SK-N-SH (cell line): Measurements from ENCODE around the gene NTM. TPM values are rescaled to one million over a fixed set of nuclear protein-coding genes. Genes with fewer than 3 reads are reported as not detected.

Source experiments
- CTCF ChIA-PET: fragments of 300-600, 350-600 bp; formaldehyde crosslinking; extraction: SDS; loops from one replicate; lab custom pipeline; 2021; lab: Yijun Ruan, JAX
- POLR2A ChIA-PET: fragments of 350-600 bp; sonication (Branson Sonifier 250); formaldehyde crosslinking; extraction: SDS; loops from one replicate; lab custom pipeline; 2020; ENCODE audit warnings: antibody characterized with exemption, inconsistent platforms; lab: Yijun Ruan, JAX
- DNase-seq: peaks from one replicate; pipeline ENCODE4 v3.0.0; 2012
- H2AFZ ChIP-seq: fragments of 200-600 bp; sonication (generic); 2 replicates; pipeline ENCODE4 v1.8.1; 2016; ENCODE audit warnings: antibody characterized with exemption, mild to moderate bottlenecking, low read depth
- H3F3A ChIP-seq: fragments of 200-600 bp; sonication (generic); replicated peaks from 2 replicates; pipeline ENCODE3; 2016; ENCODE audit warnings: antibody characterized with exemption, mild to moderate bottlenecking; ENCODE audit not compliant: insufficient read depth
- H3K27ac ChIP-seq, 2 experiments: fragments of 200-500 bp in 1 of 2; fragments of 200-600 bp in 1 of 2; sonication (Bioruptor generic) in 1 of 2; sonication (generic), shearing (Covaris generic) in 1 of 2; 2 replicates each; pipeline versions ENCODE4 v1.5.1 to v1.6.1; 2014 to 2016; ENCODE audit warnings: low read depth in 2 of 2, inconsistent platforms in 1 of 2, low read length in 1 of 2, mild to moderate bottlenecking in 1 of 2, mixed read lengths in 1 of 2
- H3K27me3 ChIP-seq: fragments of 200-600 bp; sonication (generic), shearing (Covaris generic); 2 replicates; pipeline ENCODE4 v1.6.1; 2016; ENCODE audit warnings: mixed run types; ENCODE audit not compliant: insufficient read depth
- H3K36me3 ChIP-seq, 2 experiments: fragments of 200-500 bp in 1 of 2; fragments of 200-600 bp in 1 of 2; sonication (Bioruptor generic) in 1 of 2; sonication (generic) in 1 of 2; replicated peaks in 1 of 2; 2 replicates each; pipeline versions ENCODE3 to v1.5.1; 2014 to 2016; ENCODE audit warnings: low read length in 1 of 2, mild to moderate bottlenecking in 1 of 2; ENCODE audit not compliant: insufficient read depth in 2 of 2, control insufficient read depth in 1 of 2
- H3K4me1 ChIP-seq, 2 experiments: fragments of 200-500 bp in 1 of 2; fragments of 200-600 bp in 1 of 2; sonication (Bioruptor generic) in 1 of 2; sonication (generic), shearing (Covaris generic) in 1 of 2; 2 replicates each; pipeline versions ENCODE4 v1.5.1 to v1.6.1; 2014 to 2016; ENCODE audit warnings: low read depth in 1 of 2, low read length in 1 of 2, mixed run types in 1 of 2; ENCODE audit not compliant: insufficient read depth in 2 of 2, control insufficient read depth in 1 of 2
- H3K4me2 ChIP-seq: fragments of 200-600 bp; sonication (generic), shearing (Covaris generic); 2 replicates; pipeline ENCODE4 v1.6.1; 2017; ENCODE audit warnings: mixed run types
- H3K4me3 ChIP-seq, 2 experiments: fragments of 200-500 bp in 1 of 2; fragments of 200-600 bp in 1 of 2; sonication (Bioruptor generic) in 1 of 2; sonication (generic), shearing (Covaris generic) in 1 of 2; 2 replicates each; pipeline versions ENCODE4 v1.5.1 to v1.8.1; 2014 to 2016; ENCODE audit warnings: low read depth in 2 of 2, inconsistent platforms in 1 of 2, low read length in 1 of 2, mild to moderate bottlenecking in 1 of 2, mixed read lengths in 1 of 2, moderate library complexity in 1 of 2
- H3K79me2 ChIP-seq: fragments of 200-600 bp; sonication (generic); 2 replicates; pipeline ENCODE4 v1.8.1; 2017; ENCODE audit warnings: mild to moderate bottlenecking; ENCODE audit not compliant: insufficient read depth
- H3K9ac ChIP-seq: fragments of 200-600 bp; sonication (generic); 2 replicates; pipeline ENCODE4 v1.6.1; 2017; ENCODE audit warnings: mixed run types
- H3K9me2 ChIP-seq: fragments of 200-600 bp; sonication (generic); 2 replicates; pipeline ENCODE4 v1.6.1; 2017; ENCODE audit warnings: mixed run types
- H3K9me3 ChIP-seq: fragments of 200-600 bp; sonication (generic); 2 replicates; pipeline ENCODE4 v1.6.1; 2017; ENCODE audit warnings: mixed run types, mild to moderate bottlenecking, moderate library complexity
- H4K20me1 ChIP-seq: fragments of 200-600 bp; sonication (generic); 2 replicates; pipeline ENCODE4 v1.6.1; 2017; ENCODE audit warnings: mild to moderate bottlenecking, mixed run types; ENCODE audit not compliant: insufficient read depth
- CHD2 ChIP-seq: fragments of 150-350 bp; IDR thresholded peaks from 2 replicates; pipeline ENCODE4 v1.6.1; 2018; ENCODE audit warnings: low read length; ENCODE audit not compliant: partially characterized antibody
- ELF1 ChIP-seq: IDR thresholded peaks from 2 replicates; pipeline ENCODE4 v1.4.0; 2012
- EZH2phosphoT487 ChIP-seq: fragments of 200-600 bp; sonication (generic); IDR thresholded peaks from 2 replicates; pipeline ENCODE4 v1.6.1; 2017; ENCODE audit warnings: low read depth, mixed run types, mild to moderate bottlenecking, antibody characterized with exemption, moderate library complexity, borderline replicate concordance
- FOSL2 ChIP-seq: IDR thresholded peaks from 2 replicates; pipeline ENCODE4 v1.4.0; 2012; ENCODE audit warnings: low read depth, mild to moderate bottlenecking, moderate library complexity, borderline replicate concordance
- FOXJ3 ChIP-seq: sonication (generic); formaldehyde crosslinking; IDR thresholded peaks from 2 replicates; pipeline ENCODE4 v1.5.1; 2020; ENCODE audit warnings: mild to moderate bottlenecking, missing genetic modification reagents
- FOXM1 ChIP-seq: IDR thresholded peaks from 2 replicates; pipeline ENCODE4 v1.4.0; 2012; ENCODE audit warnings: low read depth, mild to moderate bottlenecking
- GABPA ChIP-seq: IDR thresholded peaks from 2 replicates; pipeline ENCODE4 v1.4.0; 2012; ENCODE audit warnings: low read depth, mild to moderate bottlenecking
- GATA2 ChIP-seq: sonication (generic); formaldehyde crosslinking; IDR thresholded peaks from 2 replicates; pipeline ENCODE4 v1.5.0; 2020; ENCODE audit warnings: mild to moderate bottlenecking, missing genetic modification reagents
- MEF2A ChIP-seq: IDR thresholded peaks from 2 replicates; pipeline ENCODE4 v1.4.0; 2012; ENCODE audit warnings: low read depth, borderline replicate concordance
- NFIC ChIP-seq: IDR thresholded peaks from 2 replicates; pipeline ENCODE4 v1.4.0; 2012; ENCODE audit warnings: borderline replicate concordance
- NRF1 ChIP-seq: IDR thresholded peaks from 2 replicates; pipeline ENCODE4 v1.6.1; 2012; ENCODE audit warnings: low read depth, mild to moderate bottlenecking, low read length
- POLR2AphosphoS5 ChIP-seq: IDR thresholded peaks from 2 replicates; pipeline ENCODE4 v1.6.1; 2012; ENCODE audit warnings: low read depth, low read length
- RAD21 ChIP-seq: IDR thresholded peaks from 2 replicates; pipeline ENCODE4 v1.6.1; 2012; ENCODE audit warnings: mild to moderate bottlenecking, low read length
- RFX5 ChIP-seq: IDR thresholded peaks from 2 replicates; pipeline ENCODE4 v1.6.1; 2012; ENCODE audit warnings: mild to moderate bottlenecking, improper control_type of control experiment, low read length
- RXRA ChIP-seq: IDR thresholded peaks from 2 replicates; pipeline ENCODE4 v1.4.0; 2012; ENCODE audit warnings: low read depth, mild to moderate bottlenecking, borderline replicate concordance
- SIN3A ChIP-seq: IDR thresholded peaks from 2 replicates; pipeline ENCODE4 v1.6.1; 2012; ENCODE audit warnings: low read depth, mild to moderate bottlenecking, low read length, moderate library complexity, borderline replicate concordance
- SMC3 ChIP-seq: IDR thresholded peaks from 2 replicates; pipeline ENCODE4 v1.6.1; 2012; ENCODE audit warnings: low read depth, low read length, improper control_type of control experiment
- TAF1 ChIP-seq: IDR thresholded peaks from 2 replicates; pipeline ENCODE4 v1.6.1; 2012; ENCODE audit warnings: low read depth, mild to moderate bottlenecking, low read length, moderate library complexity, borderline replicate concordance
- WGBS: methylation state at CpG from one replicate; pipeline ENCODE4 v1.1.6; 2017; ENCODE audit warnings: low lambda C conversion rate; 5-methylcytosine and 5-hydroxymethylcytosine counted together
- polyA plus RNA-seq, 3 experiments: library from polyadenylated mRNA; depleted of rRNA; stranded (reverse); fragments of >200 nt; gene quantifications; 2 replicates each; pipeline ENCODE4 v1.2.3, GENCODE V29; 2012
- TF ChIP-seq, protein P1 (sequence below): fragments of 150-350 bp; IDR thresholded peaks from 2 replicates; pipeline ENCODE4 v1.6.1; 2017; ENCODE audit warnings: antibody characterized with exemption, low read length, low read depth, borderline replicate concordance
- TF ChIP-seq, protein P2 (sequence below): IDR thresholded peaks from 2 replicates; pipeline ENCODE4 v1.4.0; 2012; ENCODE audit warnings: low read depth, borderline replicate concordance
- TF ChIP-seq, protein P3 (sequence below): IDR thresholded peaks from 2 replicates; pipeline ENCODE4 v1.4.0; 2012; ENCODE audit warnings: low read depth, borderline replicate concordance

NTM gene
- polyA plus RNA-seq, 1 of the 3 experiments (the other 2 are of a cell fraction) = 20.0 TPM

DNA sequence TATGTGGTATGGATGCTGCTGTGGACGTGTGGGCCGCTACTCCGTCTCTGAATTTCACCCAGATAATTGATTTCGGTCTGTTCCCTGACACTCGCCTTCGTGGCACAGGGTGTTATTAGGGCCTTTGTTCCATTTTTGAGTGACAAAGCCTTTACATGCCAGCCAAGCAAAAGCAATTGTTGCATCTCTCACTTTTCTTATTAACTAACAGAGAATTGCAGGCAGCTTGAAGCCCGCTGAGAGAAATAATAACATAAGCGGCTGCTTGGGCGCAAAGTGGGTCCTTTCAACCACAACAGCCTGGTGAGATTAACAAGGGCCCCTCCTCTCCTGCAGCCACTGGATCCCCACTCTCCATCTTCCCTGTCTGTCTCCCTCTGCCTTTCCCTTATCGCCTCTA lies 449.4 kb downstream of the NTM start (continued):
- TF ChIP-seq, protein P1, sequence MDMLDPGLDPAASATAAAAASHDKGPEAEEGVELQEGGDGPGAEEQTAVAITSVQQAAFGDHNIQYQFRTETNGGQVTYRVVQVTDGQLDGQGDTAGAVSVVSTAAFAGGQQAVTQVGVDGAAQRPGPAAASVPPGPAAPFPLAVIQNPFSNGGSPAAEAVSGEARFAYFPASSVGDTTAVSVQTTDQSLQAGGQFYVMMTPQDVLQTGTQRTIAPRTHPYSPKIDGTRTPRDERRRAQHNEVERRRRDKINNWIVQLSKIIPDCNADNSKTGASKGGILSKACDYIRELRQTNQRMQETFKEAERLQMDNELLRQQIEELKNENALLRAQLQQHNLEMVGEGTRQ = no peak
- no peak for TF ChIP-seq ELF1

DNA sequence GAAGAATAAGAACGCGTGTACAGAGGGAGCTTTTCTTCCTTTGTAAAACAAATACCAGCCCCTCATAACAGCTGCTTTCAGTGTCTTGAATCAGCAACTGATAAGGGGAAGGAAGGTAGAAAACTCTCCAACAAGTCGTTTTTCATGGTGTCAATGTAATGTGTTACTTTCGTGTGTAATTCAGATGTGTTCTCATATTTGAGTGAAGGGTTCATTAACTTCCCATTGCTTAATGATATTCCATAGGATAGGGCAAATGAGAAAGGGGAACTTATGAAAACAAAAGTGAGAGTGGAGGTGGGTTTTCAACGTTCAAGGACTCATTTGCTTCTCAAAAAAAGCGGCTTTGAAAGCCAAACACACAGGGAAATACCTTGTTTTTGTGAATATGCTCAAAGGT lies 452.1 kb downstream of the NTM start:
- 37% methylated on average over 6 of the region's 6 CpGs for WGBS
- POLR2A ChIA-PET = no interaction called here
- Histone ChIP-seq H3K4me3 (no peak overlapping the region), H3K36me3 (no peaks in the 10 kb centered on the region), H3K9me2 (no peaks in the 10 kb centered on the region), H3K27me3 (peaks cover 25% of the 10 kb centered on the region), H3K9ac (no peak overlapping the region), H4K20me1 (no peaks in the 10 kb centered on the region), H3K27ac (no peak overlapping the region), H3K4me1 (no peaks in the 10 kb centered on the region), H3F3A (no peaks in the 10 kb centered on the region), H2AFZ (no peak overlapping the region), H3K79me2 (no peaks in the 10 kb centered on the region), H3K4me2 (no peak overlapping the region), H3K9me3 (no peaks in the 10 kb centered on the region)
- CTCF ChIA-PET = interaction anchor here (1.5 kb wide), 1 partner anchor 46 kb away, joined by 3 read pairs; no protein-coding TSS in a partner anchor
- no peak for DNase-seq
- no peak for TF ChIP-seq SMC3
- no peak for TF ChIP-seq NFIC
- no peak for TF ChIP-seq FOXJ3 (CRISPR knock-in tag)
- no peak for TF ChIP-seq RAD21
- TF ChIP-seq EZH2phosphoT487 = no peak
- TF ChIP-seq RFX5 = no peak
- no peak for TF ChIP-seq TAF1
- no peak for TF ChIP-seq FOSL2
- TF ChIP-seq SIN3A = no peak
- TF ChIP-seq POLR2AphosphoS5 = no peak

DNA sequence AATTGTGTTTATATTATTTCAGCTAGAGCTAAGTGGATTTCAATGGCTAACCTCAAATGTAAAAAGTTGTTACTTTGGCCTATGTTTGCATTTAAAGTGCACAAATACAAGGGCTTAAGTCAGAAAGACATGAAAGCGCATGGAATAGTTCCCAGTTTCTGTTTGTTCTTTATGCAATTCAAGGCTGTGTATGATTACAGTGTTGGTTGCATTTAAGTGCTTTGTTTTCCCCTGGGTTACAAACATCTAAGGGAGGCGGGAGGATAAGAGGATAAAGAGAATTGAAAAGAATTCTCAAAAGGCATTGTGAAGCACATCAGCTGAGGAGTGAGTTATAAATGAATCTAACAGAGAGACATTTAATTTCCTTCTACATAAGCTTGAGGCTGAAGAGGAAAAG lies 453.4 kb downstream of the NTM start:
- no peak overlapping the region for H3K9ac ChIP-seq
- H3K27ac ChIP-seq = no peak overlapping the region
- no peaks in the 10 kb centered on the region for H3K9me2 ChIP-seq
- H3K79me2 ChIP-seq = no peaks in the 10 kb centered on the region
- no peak overlapping the region for H3K4me3 ChIP-seq
- no peak overlapping the region for H3K4me2 ChIP-seq
- H3K9me3 ChIP-seq = no peaks in the 10 kb centered on the region
- ChIA-PET POLR2A (no interaction called here), CTCF (interaction anchor here (1.0 to 1.5 kb wide), 2 partner anchors 21 to 44 kb away, joined by 3 read pairs; no protein-coding TSS in a partner anchor)
- no peaks in the 10 kb centered on the region for H3K36me3 ChIP-seq
- no peaks in the 10 kb centered on the region for H3K4me1 ChIP-seq
- H4K20me1 ChIP-seq = no peaks in the 10 kb centered on the region
- no peaks in the 10 kb centered on the region for H3F3A ChIP-seq
- no peak overlapping the region for H2AFZ ChIP-seq
- 53% methylated on average over 2 of the region's 2 CpGs for WGBS
- DNase-seq = no peak
- H3K27me3 ChIP-seq = peaks cover 25% of the 10 kb centered on the region
- TF ChIP-seq, protein P2, sequence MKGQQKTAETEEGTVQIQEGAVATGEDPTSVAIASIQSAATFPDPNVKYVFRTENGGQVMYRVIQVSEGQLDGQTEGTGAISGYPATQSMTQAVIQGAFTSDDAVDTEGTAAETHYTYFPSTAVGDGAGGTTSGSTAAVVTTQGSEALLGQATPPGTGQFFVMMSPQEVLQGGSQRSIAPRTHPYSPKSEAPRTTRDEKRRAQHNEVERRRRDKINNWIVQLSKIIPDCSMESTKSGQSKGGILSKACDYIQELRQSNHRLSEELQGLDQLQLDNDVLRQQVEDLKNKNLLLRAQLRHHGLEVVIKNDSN = no peak
- TF ChIP-seq FOXJ3 (CRISPR knock-in tag) = no peak
- TF ChIP-seq RFX5 = no peak
- TF ChIP-seq NRF1 = no peak
- no peak for TF ChIP-seq GATA2 (CRISPR knock-in tag)
- TF ChIP-seq FOXM1 = no peak
- TF ChIP-seq GABPA = no peak
- TF ChIP-seq CHD2 = no peak
- no peak for TF ChIP-seq MEF2A
- TF ChIP-seq, protein P3, sequence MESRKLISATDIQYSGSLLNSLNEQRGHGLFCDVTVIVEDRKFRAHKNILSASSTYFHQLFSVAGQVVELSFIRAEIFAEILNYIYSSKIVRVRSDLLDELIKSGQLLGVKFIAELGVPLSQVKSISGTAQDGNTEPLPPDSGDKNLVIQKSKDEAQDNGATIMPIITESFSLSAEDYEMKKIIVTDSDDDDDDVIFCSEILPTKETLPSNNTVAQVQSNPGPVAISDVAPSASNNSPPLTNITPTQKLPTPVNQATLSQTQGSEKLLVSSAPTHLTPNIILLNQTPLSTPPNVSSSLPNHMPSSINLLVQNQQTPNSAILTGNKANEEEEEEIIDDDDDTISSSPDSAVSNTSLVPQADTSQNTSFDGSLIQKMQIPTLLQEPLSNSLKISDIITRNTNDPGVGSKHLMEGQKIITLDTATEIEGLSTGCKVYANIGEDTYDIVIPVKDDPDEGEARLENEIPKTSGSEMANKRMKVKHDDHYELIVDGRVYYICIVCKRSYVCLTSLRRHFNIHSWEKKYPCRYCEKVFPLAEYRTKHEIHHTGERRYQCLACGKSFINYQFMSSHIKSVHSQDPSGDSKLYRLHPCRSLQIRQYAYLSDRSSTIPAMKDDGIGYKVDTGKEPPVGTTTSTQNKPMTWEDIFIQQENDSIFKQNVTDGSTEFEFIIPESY = no peak
- TF ChIP-seq RXRA = no peak
- TF ChIP-seq RAD21 = no peak
